ENCODE data around the gene SMIM29.
"Not testable (repeated sequence)": the region's sequence is repeated elsewhere in the genome, so short reads cannot be mapped to it uniquely, and the experiment has no call there.

SMIM29 gene

DNA sequence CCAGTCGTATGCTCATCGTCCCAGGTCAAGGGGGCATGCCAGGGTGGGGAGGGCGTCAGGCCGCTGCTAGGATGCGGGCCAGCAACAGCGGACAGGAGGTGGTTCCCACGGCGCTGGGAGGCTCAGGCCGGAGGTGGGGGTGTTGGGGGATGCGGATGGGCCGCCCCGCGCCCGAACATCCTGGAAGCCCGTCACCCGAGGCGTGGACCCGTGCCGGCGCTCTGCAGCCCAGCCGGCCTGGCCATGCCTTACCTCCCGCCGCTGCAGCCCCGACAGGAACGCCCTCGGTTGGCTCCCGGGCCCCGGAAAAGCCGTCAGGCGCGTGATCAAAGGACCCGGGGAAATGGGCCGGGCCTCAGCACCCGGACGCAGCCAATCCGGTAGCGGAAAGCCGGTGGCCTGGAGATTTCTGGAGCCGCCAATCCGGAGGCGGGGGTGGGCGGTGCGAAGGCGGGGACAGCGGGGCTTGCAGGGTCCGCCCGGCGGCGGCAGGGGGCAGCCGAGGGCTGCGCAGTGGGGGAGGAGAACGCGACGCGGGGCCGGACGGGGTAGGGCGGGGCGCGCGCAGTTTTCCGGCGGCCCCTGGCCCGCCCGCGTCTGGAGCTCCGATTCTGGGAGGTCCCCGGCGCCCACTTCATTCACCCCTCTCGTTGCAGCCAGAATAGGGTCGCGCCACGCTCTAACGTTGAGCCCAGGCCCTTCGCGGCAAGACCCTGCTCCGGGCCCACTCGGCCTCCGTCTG lies at the start of gene SMIM29:
SMIM29 (minus strand) TSS at position 280 of the 742 bp plus-strand sequence. CDS start 1,215 bp downstream, outside the sequence.
- DNase-seq (ENCODE audit: low spot score) = peak; percentile 96

DNA sequence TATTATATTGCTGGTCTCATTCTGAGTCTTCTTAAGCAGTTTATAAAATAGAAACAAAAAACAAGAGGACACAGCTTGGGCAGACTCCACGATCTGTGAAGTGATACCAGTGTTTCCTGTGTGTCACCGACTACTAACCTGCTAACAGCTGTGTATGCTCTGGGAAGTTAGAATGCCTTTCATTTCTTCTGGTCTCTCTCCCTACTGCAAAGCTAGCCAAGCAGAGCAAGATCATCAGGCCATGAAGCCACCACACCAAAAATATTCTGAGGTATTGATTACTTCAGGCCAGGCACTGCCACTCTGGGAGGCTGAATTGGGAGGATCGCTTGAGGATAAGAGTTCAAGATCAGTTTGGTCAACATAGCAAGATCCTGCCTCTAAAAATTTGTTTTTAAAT lies 46.9 kb upstream of the SMIM29 start:
- no peak for DNase-seq (ENCODE audit: low spot score)

DNA sequence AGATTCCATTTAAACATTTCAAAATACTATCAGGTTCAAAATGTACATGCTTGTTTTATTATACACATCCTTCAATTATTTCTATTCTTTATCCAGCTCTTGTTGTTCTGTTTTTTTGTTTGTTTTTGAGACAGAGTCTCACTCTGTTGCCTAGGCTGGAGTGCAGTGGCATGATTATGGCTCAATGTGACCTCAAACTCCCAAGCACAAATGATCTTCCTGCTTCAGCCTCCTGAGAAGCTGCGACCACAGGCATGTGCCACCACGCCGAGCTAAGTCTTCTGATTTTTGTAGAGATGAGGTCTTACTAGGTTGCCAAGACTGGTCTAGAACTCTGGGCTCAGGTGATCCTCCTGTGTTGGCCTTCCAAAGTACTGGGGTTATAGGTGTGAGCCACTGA lies 44.1 kb upstream of the SMIM29 start:
- DNase-seq (ENCODE audit: low spot score) = no peak

DNA sequence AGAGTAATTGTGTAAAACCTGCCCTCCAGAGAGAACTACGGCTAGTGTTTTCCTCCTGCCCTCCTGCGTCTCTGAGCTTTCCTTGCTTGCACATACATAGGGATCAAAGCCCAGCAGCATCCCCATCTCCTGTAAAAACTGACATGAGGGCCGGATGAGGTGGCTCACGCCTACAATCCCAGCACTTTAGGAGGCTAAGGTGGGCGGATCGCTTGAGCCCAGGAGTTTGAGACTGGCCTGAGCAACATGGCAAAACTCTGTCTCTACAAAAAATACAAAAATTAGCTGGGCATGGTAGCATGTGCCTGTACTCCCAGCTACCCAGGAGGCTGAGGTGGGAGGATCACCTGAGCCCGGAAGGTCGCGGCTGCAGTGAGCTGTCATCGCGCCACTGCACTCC lies 40.3 kb upstream of the SMIM29 start:
- no peak for DNase-seq (ENCODE audit: low spot score)

DNA sequence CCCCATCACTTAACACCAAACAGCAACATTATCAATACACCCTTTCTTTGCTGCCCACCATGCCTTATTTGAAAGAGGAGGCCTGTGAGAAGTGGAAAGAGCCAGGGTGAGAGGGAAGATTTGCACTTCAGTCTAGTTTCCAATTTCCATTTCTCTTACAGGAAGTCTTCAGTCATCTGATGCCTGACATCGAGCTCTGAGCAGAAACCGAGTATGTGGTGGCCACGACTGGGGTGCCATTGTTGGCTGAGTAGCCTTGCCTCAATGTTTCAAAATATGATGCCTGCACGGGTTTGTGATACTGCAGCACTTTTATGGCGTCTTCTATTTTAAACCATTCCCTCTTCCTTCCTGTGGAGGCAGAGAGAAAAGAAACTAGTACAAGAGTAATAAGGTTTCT lies 39.8 kb upstream of the SMIM29 start:
- no peak for DNase-seq (ENCODE audit: low spot score)

DNA sequence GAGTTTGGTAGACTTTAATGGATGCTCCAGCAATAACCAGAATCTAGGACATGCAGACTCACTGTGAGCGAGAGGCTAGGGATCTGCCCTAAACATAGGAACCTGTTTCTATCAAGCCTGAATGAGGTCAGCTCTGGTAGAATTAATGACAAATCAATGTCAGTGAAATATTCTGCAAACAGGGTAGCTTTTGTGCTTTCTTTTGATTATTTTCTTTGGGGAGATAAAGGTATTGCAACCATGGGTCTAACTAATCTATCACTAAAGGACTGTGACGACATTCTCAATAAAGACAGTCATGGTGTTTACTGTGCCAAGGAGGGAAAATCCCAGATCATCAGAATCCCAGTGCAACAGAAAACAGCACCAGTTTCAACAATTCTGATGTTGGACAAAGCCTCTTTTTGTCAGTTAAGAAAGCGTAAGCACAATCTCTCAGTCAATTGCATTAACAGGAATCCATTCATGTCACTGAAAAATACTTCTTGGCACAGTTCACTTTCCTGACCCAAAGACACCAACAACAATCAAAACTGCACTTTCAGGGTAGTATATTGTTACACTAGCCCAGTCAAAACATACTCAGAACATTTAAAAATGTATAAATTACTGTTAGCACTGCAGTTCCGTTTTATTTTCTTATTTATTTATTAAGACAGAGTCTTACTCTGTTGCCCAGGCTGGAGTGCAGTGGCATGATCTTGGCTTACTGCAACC lies 36.8 kb upstream of the SMIM29 start:
- DNase-seq (ENCODE audit: low spot score) = no peak

DNA sequence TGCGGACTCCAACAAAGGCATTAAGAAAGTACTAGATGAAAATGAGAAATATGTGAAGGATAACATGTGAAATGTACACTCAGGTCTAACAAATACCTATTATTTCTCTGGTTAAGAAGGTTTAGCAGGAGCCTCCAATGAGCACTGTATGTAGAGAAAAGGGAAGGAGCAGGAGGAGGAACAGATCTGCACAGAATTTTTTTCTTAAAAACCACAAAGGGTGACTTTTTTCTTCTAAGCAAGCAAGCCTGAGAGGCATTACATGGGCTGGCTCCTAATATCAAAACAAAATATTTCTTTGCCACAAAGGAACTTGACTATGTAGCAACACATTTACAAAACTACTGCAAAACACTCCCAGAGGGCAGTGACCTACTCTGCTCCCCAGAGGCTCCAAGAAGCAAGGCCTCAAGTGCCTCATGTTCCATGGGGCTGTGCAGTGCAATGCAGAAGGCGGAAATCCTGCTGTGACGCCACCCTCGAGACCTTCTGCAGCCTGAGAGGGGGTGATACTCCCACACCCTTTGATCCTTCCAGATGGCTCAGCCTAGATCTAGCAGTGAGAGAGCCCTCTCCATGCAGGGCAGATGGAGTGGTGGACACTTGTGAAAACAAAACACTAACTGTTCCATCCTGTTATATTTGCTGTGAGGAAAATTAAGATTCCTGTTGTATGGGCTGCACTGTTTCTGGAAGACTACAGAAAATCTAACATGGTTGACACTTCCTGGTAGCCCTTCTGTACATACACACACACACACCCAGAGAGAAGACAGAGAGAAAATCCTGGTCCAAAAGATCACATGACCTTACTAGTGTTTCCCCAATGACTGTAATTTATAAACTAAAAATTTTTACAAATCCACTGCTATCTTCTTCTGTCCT lies 36.0 kb upstream of the SMIM29 start:
- DNase-seq (ENCODE audit: low spot score) = no peak

DNA sequence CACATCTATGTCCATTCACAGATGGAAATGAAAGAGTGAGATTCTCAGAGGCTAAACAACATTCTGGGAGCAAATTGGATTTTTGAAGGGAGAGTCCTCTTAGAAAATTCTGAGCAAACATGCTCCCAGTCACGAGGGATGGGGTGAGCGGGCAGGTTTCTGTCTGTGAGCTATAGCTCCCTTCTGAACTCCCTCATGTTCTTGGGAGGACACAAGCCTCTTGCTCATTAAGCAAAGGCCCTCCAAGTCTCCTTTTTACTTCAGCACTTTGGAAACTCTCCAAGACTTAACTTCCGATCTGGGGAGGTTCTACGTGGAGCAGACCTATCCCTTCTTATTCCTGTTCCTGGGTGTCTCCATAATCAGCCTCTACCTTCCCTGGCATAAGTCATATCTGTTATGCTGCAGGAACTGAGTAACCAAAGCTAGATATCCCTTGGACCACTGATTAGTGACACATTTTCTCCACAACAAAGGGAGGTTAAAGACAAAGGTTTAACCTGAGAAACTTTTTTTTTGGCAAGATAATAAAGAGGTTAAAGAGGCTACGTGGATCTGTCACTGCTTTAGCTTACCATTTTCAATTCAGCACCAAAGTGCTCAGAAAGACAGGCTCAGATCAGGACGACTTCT lies 33.0 kb upstream of the SMIM29 start:
- no peak for DNase-seq (ENCODE audit: low spot score)

DNA sequence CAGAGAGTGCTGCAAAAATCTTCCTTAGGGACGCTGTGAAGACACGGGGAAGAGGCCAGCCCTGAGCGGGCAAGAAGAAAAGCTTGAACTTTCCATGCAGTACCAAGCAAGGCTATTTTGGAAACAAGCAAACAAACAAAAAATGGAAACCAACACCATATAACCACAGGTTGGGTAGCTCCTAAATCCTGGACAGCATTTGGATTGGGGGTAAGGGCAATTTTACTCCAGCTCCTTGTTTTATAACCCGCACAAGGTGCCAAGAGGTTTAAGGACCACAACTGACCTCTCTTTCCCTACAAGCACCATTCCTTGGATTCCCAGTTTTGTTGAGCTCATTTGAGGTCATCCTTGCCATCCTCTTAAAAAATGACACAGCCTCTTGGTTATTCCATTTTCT lies 31.4 kb upstream of the SMIM29 start:
- no peak for DNase-seq (ENCODE audit: low spot score)

DNA sequence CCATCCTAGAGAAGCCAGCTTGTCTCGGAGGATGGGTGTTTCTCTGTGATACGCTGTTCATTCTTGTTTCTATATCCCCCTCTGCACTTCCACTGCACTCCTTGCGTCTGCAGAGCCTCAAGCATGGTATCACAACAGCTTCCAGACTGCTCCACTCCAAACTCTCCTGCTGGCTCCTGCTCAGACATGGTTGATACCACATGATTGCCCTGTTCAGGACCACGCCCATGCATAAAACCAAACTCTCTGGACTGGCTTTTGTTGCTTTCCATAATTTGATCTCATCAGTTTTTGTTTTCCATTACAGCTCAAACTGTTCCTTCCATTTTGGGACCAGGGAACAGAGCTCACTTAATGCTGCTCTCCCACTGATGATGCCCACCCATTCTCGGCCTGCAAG lies 30.0 kb upstream of the SMIM29 start:
- DNase-seq (ENCODE audit: low spot score) = no peak

DNA sequence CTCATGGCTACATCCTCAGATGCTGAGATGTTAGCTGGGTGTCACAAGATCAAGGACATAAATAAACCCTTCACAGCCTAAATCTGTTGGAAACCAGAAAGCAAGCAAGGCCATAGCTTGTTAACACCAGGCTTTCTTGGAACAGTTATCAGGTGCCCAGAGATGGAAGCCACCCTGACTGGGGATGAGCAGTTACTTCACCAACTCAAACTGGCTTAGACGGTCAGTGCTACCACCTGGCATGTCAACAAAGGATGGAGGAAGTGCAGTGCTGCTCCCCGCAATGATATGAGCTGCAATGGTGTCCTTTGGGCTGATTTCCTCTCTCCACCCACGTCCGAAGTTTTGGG lies 28.9 kb upstream of the SMIM29 start:
- no peak for DNase-seq (ENCODE audit: low spot score)

DNA sequence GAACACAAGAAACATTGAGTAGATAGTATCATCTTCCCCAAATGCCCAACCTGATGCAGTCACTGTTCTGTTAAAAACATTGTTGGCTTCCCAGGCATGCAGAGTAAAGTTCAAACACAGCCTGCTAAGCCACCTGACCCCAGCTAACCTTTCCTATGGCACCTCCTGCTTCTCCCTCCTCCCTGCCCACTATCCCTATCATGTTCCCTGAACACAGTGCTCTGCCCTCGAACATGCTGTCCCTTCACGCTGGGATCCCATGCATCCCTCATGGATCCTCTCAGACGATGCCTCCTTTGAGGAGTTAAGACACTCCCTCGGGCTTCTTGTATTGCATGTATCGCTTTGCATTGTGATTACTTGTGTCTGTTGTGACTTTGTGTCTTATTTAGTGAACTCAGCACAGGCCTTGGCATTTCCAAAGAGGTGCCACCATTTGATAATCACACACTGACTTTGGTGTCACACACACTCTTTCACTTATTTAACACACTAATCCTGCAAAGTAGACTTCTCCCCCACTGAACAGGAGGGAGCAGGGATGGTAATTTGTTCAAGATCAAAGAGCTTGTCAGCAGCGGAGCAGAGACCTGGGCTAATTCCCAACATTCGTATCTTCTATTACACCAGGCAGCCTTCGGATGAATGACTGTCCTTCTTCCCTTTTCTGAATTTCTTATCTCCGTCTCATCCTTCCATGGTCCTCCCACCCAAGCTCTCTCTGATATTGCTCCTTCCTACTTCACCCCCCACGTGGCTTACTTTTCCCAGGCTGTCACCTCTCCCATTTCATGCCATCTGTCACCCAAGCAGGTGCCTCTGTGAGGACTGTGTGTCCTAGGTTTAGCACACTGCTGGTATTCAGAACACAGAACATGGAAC lies 28.3 kb upstream of the SMIM29 start:
- no peak for DNase-seq (ENCODE audit: low spot score)

DNA sequence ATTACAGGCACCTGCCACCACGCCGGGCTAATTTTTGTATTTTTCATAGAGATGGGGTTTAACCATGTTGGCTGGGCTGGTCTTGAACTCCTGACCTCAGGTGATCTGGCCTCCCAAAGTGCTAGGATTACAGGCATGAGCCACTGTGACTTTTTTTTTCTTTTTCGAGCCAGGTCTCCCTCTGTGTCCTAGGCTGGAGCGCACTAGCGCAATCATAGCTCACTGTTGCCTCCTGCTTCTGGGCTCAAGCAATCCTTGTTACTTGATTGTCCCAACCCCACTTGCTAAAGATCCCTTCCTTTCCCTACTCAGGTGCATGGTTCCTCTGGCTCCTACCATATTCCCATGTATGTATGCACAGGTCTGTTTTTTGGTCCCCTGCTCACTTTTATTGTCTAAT lies 27.4 kb upstream of the SMIM29 start:
- no peak for DNase-seq (ENCODE audit: low spot score)

DNA sequence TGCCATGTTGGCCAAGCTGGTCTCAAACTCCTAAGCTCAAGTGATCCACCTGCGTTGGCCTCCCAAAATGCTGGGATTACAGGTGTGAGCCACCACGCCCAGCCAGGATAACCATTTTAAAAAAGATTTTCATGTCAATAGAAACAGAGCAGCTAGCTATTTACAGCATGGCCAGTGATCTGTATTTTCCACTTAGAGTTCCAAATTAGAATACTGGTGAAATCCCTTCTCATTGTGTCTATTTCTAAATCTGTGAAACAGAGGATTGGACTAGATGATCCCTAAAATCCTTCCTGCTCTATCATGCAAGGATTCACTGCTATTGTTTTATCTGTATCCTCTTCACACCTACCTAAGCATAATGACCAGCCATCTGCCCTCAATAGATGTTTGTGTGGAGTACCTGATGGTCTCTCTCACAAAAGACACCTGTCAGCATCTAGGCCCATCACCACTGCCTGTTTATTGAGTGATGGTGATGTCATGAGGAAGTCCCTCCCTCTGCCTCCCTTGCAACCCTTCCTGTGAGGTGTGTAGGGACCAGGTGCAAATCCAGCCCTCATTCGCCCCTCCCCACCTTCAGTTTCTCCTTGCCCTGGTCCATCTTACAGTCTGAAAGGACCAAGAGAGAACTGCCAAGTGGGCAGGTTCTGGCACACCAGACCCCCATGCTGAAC lies 26.5 kb upstream of the SMIM29 start:
- DNase-seq (ENCODE audit: low spot score) = no peak

DNA sequence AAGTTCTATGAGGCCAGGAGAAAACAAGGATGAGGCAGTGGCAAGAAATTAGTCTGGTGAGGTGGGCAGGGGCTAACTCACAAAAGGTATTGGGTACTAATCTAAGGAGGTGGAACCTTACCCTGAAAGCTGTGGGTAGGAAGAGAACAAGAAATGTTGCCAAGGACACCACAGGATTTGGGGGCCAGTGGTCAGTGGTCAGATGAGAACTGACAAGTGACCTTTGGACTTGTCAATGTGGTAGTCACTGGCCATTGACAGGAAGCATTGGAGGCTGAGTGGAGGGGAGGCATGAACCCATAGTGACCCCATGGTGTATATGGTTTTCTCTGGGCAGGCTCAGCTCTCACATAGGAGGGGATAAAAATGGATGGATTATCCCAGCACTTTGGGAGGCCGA lies 25.3 kb upstream of the SMIM29 start:
- no peak for DNase-seq (ENCODE audit: low spot score)

DNA sequence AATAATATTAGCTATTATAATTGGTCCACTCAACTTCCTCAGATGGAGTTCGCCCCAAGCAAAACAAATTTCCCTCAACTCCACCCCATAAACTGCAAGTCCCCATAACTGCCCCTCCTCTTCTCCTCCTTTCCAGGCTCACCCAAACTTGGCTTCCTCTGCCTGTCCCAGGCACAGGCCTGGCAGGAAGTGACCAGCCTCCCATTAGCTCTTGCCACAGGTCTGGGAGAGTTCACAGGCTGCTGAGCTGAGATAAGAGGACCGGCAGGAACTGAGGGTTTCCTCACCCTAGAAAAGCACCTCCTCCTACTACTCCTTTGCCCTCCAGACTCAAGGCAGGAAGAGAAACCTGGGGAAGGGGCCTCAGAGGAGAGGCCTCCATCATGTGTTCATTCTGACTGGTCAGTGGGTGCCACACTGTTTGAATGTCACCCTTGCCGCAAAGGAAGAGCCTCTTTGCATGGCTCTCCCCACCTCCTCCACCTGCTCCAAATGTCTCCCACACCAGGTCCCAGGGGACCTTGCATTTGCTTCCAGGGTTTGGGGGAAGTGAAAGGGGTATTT lies 24.5 kb upstream of the SMIM29 start:
- DNase-seq (ENCODE audit: low spot score) = no peak

DNA sequence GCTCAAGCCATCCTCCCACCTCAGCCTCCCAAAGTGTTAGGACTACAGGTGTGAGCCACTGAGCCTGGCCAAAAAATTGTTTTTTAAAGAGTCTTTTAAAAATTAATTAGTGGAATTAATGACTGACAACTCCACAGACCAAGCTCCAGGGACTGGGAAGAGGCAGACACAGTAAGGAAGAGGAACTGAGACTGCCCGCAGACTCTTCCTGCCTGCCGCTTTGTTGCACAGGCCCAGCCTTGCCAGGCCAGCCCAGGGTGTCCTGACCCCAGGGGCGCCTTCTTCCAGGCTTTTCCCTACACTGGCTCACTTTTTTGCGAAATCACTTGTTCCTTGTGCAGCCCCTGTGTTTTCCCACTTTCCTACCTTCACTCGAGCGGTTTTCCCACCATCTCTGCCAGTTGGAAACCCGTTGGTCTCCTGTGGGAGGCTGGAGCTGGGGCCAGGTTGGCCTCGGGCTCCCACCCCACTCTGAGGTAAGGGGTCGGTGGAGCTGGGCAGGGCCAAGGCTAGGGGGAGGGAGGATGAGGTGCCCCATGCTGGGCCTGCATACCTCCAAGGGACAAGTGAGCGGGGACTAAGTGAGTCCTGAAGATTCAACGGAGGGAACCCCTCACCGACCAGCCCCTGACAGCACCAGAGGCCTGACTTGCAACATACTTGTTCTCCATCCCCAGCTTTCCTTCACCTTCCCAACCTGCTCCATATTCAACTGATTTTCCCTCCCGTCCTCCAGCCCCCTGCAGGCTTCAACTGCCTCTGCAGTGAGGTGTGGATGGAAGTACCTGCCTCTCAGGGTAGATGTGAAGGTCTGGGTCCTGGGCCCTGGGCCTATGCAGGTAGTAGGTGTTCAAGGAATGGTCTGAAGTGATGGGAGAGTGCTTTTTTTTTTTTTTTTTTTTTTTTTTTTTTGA lies 23.5 kb upstream of the SMIM29 start:
- DNase-seq (ENCODE audit: low spot score) = no peak

DNA sequence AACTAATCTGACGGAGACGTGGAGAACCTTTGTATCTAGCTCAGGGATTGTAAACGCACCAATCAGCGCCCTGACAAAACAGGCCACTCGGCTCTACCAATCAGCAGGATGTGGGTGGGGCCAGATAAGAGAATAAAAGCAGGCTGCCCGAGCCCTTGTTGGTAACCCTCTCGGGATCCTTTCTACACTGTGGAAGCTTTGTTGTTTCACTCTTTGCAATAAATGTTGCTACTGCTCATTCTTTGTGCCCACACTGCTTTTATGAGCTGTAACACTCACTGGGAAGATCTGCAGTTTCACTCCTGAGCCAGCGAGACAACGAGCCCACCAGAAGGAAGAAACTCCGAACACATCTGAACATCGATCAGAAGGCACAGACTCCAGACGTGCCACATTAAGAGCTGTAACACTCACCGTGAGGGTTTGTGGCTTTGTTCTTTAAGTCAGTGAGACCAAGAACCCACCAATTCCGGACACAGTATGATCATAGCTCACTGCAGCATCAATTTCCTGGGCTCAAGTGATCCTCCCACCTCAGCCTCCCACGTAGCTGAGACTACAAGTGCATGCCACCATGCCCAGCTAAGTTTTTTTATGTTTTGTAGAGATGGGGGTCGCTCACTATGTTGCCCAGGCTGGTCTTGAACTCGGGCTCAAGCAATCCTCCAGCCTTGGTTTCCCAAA lies 21.0 kb upstream of the SMIM29 start:
- not testable (repeated sequence) for DNase-seq (ENCODE audit: low spot score)

DNA sequence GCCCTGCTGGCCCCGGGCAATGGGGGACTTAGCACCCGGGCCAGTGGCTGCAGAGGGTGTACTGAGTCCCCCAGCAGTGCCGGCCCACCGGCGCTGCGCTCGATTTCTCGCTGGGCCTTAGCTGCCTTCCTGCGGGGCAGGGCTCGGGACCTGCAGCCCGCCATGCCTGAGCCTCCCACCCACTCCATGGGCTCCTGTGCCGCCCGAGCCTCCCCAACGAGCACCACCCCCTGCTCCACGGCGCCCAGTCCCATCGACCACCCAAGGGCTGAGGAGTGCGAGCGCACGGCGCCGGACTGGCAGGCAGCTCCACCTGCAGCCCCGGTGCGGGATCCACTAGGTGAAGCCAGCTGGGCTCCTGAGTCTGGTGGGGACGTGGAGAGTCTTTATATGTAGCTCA lies 20.3 kb upstream of the SMIM29 start:
- not testable (repeated sequence) for DNase-seq (ENCODE audit: low spot score)
